PC-3 (cell line): Measurements from ENCODE around the gene OSCAR. TPM values are rescaled to one million over a fixed set of nuclear protein-coding genes. Genes with fewer than 3 reads are reported as not detected.
A peak's percentile ranks its signal among the peaks of the same experiment; 100 is the strongest.

Experiments used
- ATAC-seq: fragments of 200-7000 bp; cut with Tn5 transposase; 2 replicates; pipeline ENCODE4 v1.9.1; 2020; ENCODE audit warnings: mild to moderate bottlenecking, moderate library complexity
- BruUV-seq: library from RNA; stranded (reverse); fragments of 400-500 nt; replicated peaks from 2 replicates; lab custom pipeline; 2021; lab: Mats Ljungman, UMichigan
- CTCF ChIA-PET: fragments of 300-600 bp; sonication (Branson Sonifier 250); formaldehyde crosslinking; loops from one replicate; lab custom pipeline; 2022; ENCODE audit warnings: antibody characterized with exemption; lab: Charles Lee
- POLR2A ChIA-PET: fragments of 300-600 bp; sonication (Branson Sonifier 250); formaldehyde crosslinking; loops from one replicate; lab custom pipeline; 2022; ENCODE audit warnings: antibody characterized with exemption; ENCODE audit not compliant: unreplicated experiment; lab: Charles Lee
- DNase-seq: peaks from one replicate; pipeline ENCODE4 v3.0.0-alpha.2; 2015
- H2AFZ ChIP-seq: fragments of 300-600 bp; sonication (generic); 2 replicates; pipeline ENCODE4 v1.6.0; 2016; ENCODE audit warnings: antibody characterized with exemption, low read length
- H3F3A ChIP-seq: fragments of 300-600 bp; sonication (generic); one replicate; pipeline ENCODE4 v1.6.0; 2017; ENCODE audit warnings: antibody characterized with exemption, low read length, control low read depth, mild to moderate bottlenecking; ENCODE audit not compliant: unreplicated experiment
- H3K27ac ChIP-seq: fragments of 300-600 bp; sonication (generic); 2 replicates; pipeline ENCODE4 v1.5.1; 2016; ENCODE audit warnings: mild to moderate bottlenecking, low read length
- H3K27me3 ChIP-seq: fragments of 300-600 bp; sonication (generic); 2 replicates; pipeline ENCODE4 v1.6.1; 2016; ENCODE audit warnings: low read length, mixed read lengths
- H3K36me3 ChIP-seq: fragments of 300-600 bp; sonication (generic); 2 replicates; pipeline ENCODE4 v1.6.1; 2016; ENCODE audit warnings: low read depth, mixed run types, low read length, mixed read lengths
- H3K4me1 ChIP-seq: fragments of 300-600 bp; sonication (generic); 2 replicates; pipeline ENCODE4 v1.5.1; 2016; ENCODE audit warnings: low read length; ENCODE audit not compliant: insufficient read depth
- H3K4me2 ChIP-seq: fragments of 300-600 bp; sonication (generic); 2 replicates; pipeline ENCODE4 v1.6.0; 2016; ENCODE audit warnings: low read length
- H3K4me3 ChIP-seq: fragments of 300-600 bp; sonication (generic); 2 replicates; pipeline ENCODE4 v1.5.1; 2016; ENCODE audit warnings: mild to moderate bottlenecking, low read length, mixed read lengths
- H3K79me2 ChIP-seq: fragments of 300-600 bp; sonication (generic); 2 replicates; pipeline ENCODE4 v1.6.1; 2017; ENCODE audit warnings: low read length, mixed read lengths
- H3K9ac ChIP-seq: fragments of 300-600 bp; sonication (generic); 2 replicates; pipeline ENCODE4 v1.6.0; 2016; ENCODE audit warnings: mild to moderate bottlenecking, low read length
- H3K9me2 ChIP-seq: fragments of 300-600 bp; sonication (generic); replicated peaks from 2 replicates; pipeline ENCODE4 v1.6.1; 2016; ENCODE audit warnings: mixed run types, low read length, mixed read lengths
- H3K9me3 ChIP-seq: fragments of 300-600 bp; sonication (generic); 2 replicates; pipeline ENCODE4 v1.6.1; 2016; ENCODE audit warnings: low read length, mixed read lengths
- H4K20me1 ChIP-seq: fragments of 300-600 bp; sonication (generic); 2 replicates; pipeline ENCODE4 v1.6.1; 2016; ENCODE audit warnings: low read length, mixed read lengths
- CTCF ChIP-seq: fragments of 300-600 bp; sonication (generic); conservative IDR thresholded peaks from 2 replicates; pipeline ENCODE4 v1.5.1; 2017; ENCODE audit warnings: antibody characterized with exemption, low read depth, mild to moderate bottlenecking, low read length
- EZH2 ChIP-seq: fragments of 300-600 bp; sonication (generic); IDR thresholded peaks from one replicate; pipeline ENCODE4 v1.6.1; 2017; ENCODE audit warnings: antibody characterized with exemption, mild to moderate bottlenecking, low read length; ENCODE audit not compliant: unreplicated experiment
- EZH2phosphoT487 ChIP-seq: fragments of 300-600 bp; sonication (generic); IDR thresholded peaks from 2 replicates; pipeline ENCODE4 v1.6.1; 2018; ENCODE audit warnings: mild to moderate bottlenecking, antibody characterized with exemption, low read length, borderline replicate concordance
- intact Hi-C: fragments of 100-400 bp; cut with micrococcal nuclease; formaldehyde crosslinking; loops from 2 replicates; pipeline ENCODE4 v1.9.0; 2023
- total RNA-seq: library from RNA; depleted of rRNA; stranded (reverse); fragments of >200 nt; gene quantifications from 2 replicates; pipeline ENCODE4 v1.2.3, GENCODE V29; 2014

Gene OSCAR
- total RNA-seq, 1 experiment from 2014 or later: not detected

GRCh38 chr19:54136864-54137698, 36.5 kb upstream of the OSCAR start:
- DNase-seq (peak; percentile 100), ATAC-seq (peak; percentile 80)
- H3K27ac ChIP-seq: peak overlapping the region; percentile 79
- no peaks in the 10 kb centered on the region for H3K27me3 ChIP-seq
- peaks cover 45% of the 10 kb centered on the region for H3K79me2 ChIP-seq
- no peaks in the 10 kb centered on the region for H3F3A ChIP-seq
- H3K9me2 ChIP-seq: no peaks in the 10 kb centered on the region
- peaks cover 18% of the 10 kb centered on the region; the same call in 1 of the 2 replicates for H3K36me3 ChIP-seq
- H3K4me3 ChIP-seq: peak overlapping the region; percentile 86
- TF ChIP-seq CTCF: no peak
- no peak for TF ChIP-seq EZH2phosphoT487
- TF ChIP-seq EZH2: no peak
- H3K4me2 ChIP-seq: peak overlapping the region; percentile 93
- CTCF ChIA-PET: interaction anchor here (0.6 to 1.9 kb wide), 8 partner anchors 21 to 478 kb away, joined by 3 to 11 read pairs (median 7); partner anchors contain the start of genes LENG1 and MBOAT7
- peaks cover 35% of the 10 kb centered on the region for H4K20me1 ChIP-seq
- POLR2A ChIA-PET: interaction anchor here (0.5 to 1.3 kb wide), 15 partner anchors 17 to 1948 kb away, joined by 3 to 25 read pairs (median 8); partner anchors contain the start of genes LENG1, MBOAT7, MYADM and PRPF31
- peaks cover 20% of the 10 kb centered on the region; the same call in 1 of the 2 replicates for H3K4me1 ChIP-seq
- peak overlapping the region; percentile 68 for H2AFZ ChIP-seq
- intact Hi-C loops: loop anchor here (1.0 kb wide), 3 partner anchors 22 to 52 kb away; partner anchors contain the start of genes LENG1, MBOAT7, PRPF31 and TFPT
- no peaks in the 10 kb centered on the region for H3K9me3 ChIP-seq
- peak overlapping the region; percentile 99 for H3K9ac ChIP-seq
- no TSS peak for BruUV-seq

GRCh38 chr19:54136086-54136863, 35.7 kb upstream of the OSCAR start:
- H3K4me1 ChIP-seq: peaks cover 20% of the 10 kb centered on the region; the same call in 1 of the 2 replicates
- H3F3A ChIP-seq: no peaks in the 10 kb centered on the region
- H3K27ac ChIP-seq: peak overlapping the region; percentile 3; the same call in 1 of the 2 replicates
- peaks cover 28% of the 10 kb centered on the region for H4K20me1 ChIP-seq
- H3K9me3 ChIP-seq: no peaks in the 10 kb centered on the region
- H3K4me2 ChIP-seq: peak overlapping the region; percentile 91
- ChIA-PET CTCF (interaction anchor here (0.6 to 1.9 kb wide), 4 partner anchors 24 to 294 kb away, joined by 4 to 11 read pairs (median 10); partner anchors contain the start of genes LENG1 and MBOAT7), POLR2A (interaction anchor here (0.5 to 1.3 kb wide), 8 partner anchors 16 to 1947 kb away, joined by 3 to 25 read pairs (median 16); partner anchors contain the start of genes LENG1, MBOAT7, MYADM and PRPF31)
- H2AFZ ChIP-seq: peak overlapping the region; percentile 68
- TSS peak; percentile 93 for BruUV-seq
- peaks cover 17% of the 10 kb centered on the region; the same call in 1 of the 2 replicates for H3K36me3 ChIP-seq
- peak overlapping the region; percentile 73 for H3K4me3 ChIP-seq
- TF ChIP-seq CTCF (no peak), EZH2 (no peak), EZH2phosphoT487 (no peak)
- H3K27me3 ChIP-seq: no peaks in the 10 kb centered on the region
- ATAC-seq (peak; percentile 2), DNase-seq (peak; percentile 15)
- H3K79me2 ChIP-seq: peaks cover 37% of the 10 kb centered on the region
- H3K9me2 ChIP-seq: no peaks in the 10 kb centered on the region
- peak overlapping the region; percentile 49 for H3K9ac ChIP-seq
- intact Hi-C loops: no loop called here
